ENCODE data around the gene CRABP1. TPM values are rescaled to one million over a fixed set of nuclear protein-coding genes. Genes with fewer than 3 reads are reported as not detected.

Gene CRABP1
- total RNA-seq, 1 donor from 2014 or later: 320 TPM

DNA sequence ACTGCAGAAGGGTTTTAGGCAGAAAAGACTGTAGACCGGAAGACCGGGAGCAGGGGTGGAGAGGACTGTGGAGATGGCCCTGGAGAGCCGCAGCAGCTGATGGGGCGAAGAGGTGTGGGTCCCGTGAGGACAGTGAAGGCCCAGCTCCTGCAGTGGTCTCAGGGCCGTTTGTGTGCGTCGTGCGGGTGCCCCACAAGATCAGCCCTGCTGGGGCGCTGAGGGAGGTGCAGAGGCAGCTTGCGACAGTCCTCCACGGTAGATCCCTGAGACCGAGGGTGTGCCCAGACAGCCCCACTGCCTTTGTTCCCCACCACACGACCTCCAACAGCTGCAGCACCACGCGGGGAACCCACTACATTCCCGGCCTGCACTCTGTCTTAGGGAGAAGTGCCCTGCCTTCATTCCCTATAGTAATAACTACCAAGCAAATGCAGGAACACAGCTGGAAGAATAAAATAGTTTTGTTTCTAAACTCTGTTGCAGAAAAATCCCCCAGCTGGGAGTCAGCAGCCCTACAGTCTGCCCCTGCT lies 19.0 kb upstream of the CRABP1 start:
- Histone ChIP-seq H3F3A (ENCODE audit: low read depth) (peaks cover 48% of the 10 kb centered on the region), H3K36me3 (no peaks in the 10 kb centered on the region), H4K20me1 (ENCODE audit: low read depth) (no peaks in the 10 kb centered on the region), H3K79me2 (ENCODE audit: low read depth) (no peaks in the 10 kb centered on the region), H2AFZ (replicated peaks) (peak overlapping the region; percentile 79), H3K27ac (no peak overlapping the region), H3K9ac (no peak overlapping the region), H3K4me1 (peaks cover 61% of the 10 kb centered on the region), H3K4me3 (no peak overlapping the region), H3K4me2 (no peak overlapping the region), H3K9me3 (ENCODE audit: low read depth) (no peaks in the 10 kb centered on the region), H3K27me3 (no peaks in the 10 kb centered on the region)
- H3K27me3 Mint-ChIP-seq (ENCODE audit: insufficient read depth, low read depth): peaks cover 18% of the 10 kb centered on the region
- DNase-seq (ENCODE audit: low spot score): no peak
- no peaks in the 10 kb centered on the region for H3K9me3 Mint-ChIP-seq
- H3K36me3 Mint-ChIP-seq: no peaks in the 10 kb centered on the region
- H3K27ac Mint-ChIP-seq: peak overlapping the region; percentile 84
- H3K4me1 Mint-ChIP-seq: peaks cover 72% of the 10 kb centered on the region
- no peak for TF ChIP-seq EZH2phosphoT487 (IDR thresholded peaks at IDR 0.05)
- no peak for TF ChIP-seq EZH2 (IDR thresholded peaks at IDR 0.05)
- TF ChIP-seq, protein P1, sequence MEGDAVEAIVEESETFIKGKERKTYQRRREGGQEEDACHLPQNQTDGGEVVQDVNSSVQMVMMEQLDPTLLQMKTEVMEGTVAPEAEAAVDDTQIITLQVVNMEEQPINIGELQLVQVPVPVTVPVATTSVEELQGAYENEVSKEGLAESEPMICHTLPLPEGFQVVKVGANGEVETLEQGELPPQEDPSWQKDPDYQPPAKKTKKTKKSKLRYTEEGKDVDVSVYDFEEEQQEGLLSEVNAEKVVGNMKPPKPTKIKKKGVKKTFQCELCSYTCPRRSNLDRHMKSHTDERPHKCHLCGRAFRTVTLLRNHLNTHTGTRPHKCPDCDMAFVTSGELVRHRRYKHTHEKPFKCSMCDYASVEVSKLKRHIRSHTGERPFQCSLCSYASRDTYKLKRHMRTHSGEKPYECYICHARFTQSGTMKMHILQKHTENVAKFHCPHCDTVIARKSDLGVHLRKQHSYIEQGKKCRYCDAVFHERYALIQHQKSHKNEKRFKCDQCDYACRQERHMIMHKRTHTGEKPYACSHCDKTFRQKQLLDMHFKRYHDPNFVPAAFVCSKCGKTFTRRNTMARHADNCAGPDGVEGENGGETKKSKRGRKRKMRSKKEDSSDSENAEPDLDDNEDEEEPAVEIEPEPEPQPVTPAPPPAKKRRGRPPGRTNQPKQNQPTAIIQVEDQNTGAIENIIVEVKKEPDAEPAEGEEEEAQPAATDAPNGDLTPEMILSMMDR (IDR thresholded peaks at IDR 0.05): no peak
- H3K4me3 Mint-ChIP-seq: no peak overlapping the region

DNA sequence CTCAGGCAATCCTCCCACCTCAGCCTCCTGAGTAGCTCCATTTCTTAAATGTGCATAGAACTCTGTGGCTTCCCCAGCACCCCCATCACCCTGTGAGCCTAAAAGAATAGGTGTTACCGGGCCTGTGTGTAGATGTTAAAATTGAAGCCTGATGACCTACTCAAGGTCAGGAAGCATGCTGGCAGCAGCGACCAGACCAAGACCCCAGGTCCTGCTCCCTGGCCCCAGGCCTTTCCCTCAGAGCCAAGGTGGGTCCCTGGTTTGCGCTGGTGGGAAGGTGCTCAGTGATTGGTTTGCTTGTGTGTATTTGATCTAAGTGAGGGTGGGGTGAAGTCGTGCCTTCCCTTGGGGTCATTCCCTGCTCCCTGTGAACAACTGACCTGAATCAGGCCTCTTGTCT lies 18.4 kb upstream of the CRABP1 start:
- H3K4me3 Mint-ChIP-seq: peak overlapping the region; percentile 65
- peaks cover 65% of the 10 kb centered on the region for H3K4me1 Mint-ChIP-seq
- Histone ChIP-seq H3K27ac (no peak overlapping the region), H3K4me3 (no peak overlapping the region), H3K79me2 (ENCODE audit: low read depth) (no peaks in the 10 kb centered on the region), H3K9ac (no peak overlapping the region), H2AFZ (replicated peaks) (peak overlapping the region; percentile 63), H3K4me1 (peaks cover 54% of the 10 kb centered on the region), H3K27me3 (no peaks in the 10 kb centered on the region), H3K36me3 (no peaks in the 10 kb centered on the region), H4K20me1 (ENCODE audit: low read depth) (no peaks in the 10 kb centered on the region), H3K9me3 (ENCODE audit: low read depth) (no peaks in the 10 kb centered on the region), H3K4me2 (peak overlapping the region; percentile 5), H3F3A (ENCODE audit: low read depth) (peaks cover 45% of the 10 kb centered on the region)
- no peaks in the 10 kb centered on the region for H3K9me3 Mint-ChIP-seq
- peaks cover 15% of the 10 kb centered on the region for H3K27me3 Mint-ChIP-seq (ENCODE audit: insufficient read depth, low read depth)
- peak overlapping the region; percentile 84 for H3K27ac Mint-ChIP-seq
- no peak for DNase-seq (ENCODE audit: low spot score)
- no peaks in the 10 kb centered on the region for H3K36me3 Mint-ChIP-seq
- TF ChIP-seq, protein P1 (IDR thresholded peaks at IDR 0.05): no peak
- TF ChIP-seq EZH2 (IDR thresholded peaks at IDR 0.05) (no peak), EZH2phosphoT487 (IDR thresholded peaks at IDR 0.05) (no peak)

DNA sequence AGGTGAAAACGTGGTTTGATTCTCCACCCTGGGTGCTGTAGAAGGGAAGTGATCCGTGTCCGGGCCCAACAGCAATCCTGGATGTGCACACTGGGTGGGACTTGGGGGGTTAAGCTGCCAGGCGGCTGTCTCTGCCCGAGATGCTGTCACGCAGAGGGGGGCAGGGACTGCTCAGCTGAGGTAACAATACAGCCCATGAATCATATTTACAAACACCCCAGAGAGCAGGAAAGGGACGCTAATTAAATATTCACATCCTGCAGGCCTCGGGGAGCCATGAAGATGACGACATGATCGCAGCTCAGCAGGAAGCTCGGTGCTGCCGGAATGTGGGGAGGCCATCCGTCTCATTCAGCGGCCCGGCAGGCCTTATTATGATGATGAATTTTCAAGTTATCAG lies 17.9 kb upstream of the CRABP1 start:
- Histone ChIP-seq H3K9me3 (ENCODE audit: low read depth) (no peaks in the 10 kb centered on the region), H3K27me3 (no peaks in the 10 kb centered on the region), H4K20me1 (ENCODE audit: low read depth) (no peaks in the 10 kb centered on the region), H3K9ac (no peak overlapping the region), H3K4me2 (peak overlapping the region; percentile 5), H2AFZ (replicated peaks) (peak overlapping the region; percentile 63), H3K4me1 (peaks cover 49% of the 10 kb centered on the region), H3K79me2 (ENCODE audit: low read depth) (no peaks in the 10 kb centered on the region), H3F3A (ENCODE audit: low read depth) (peaks cover 41% of the 10 kb centered on the region), H3K4me3 (no peak overlapping the region), H3K27ac (no peak overlapping the region), H3K36me3 (no peaks in the 10 kb centered on the region)
- DNase-seq (ENCODE audit: low spot score): no peak
- peak overlapping the region; percentile 84 for H3K27ac Mint-ChIP-seq
- TF ChIP-seq, protein P1 (IDR thresholded peaks at IDR 0.05): no peak
- no peak for TF ChIP-seq EZH2 (IDR thresholded peaks at IDR 0.05)
- no peak for TF ChIP-seq EZH2phosphoT487 (IDR thresholded peaks at IDR 0.05)
- peaks cover 63% of the 10 kb centered on the region for H3K4me1 Mint-ChIP-seq
- peaks cover 14% of the 10 kb centered on the region for H3K27me3 Mint-ChIP-seq (ENCODE audit: insufficient read depth, low read depth)
- no peaks in the 10 kb centered on the region for H3K36me3 Mint-ChIP-seq
- H3K9me3 Mint-ChIP-seq: no peaks in the 10 kb centered on the region
- peak overlapping the region; percentile 65 for H3K4me3 Mint-ChIP-seq
